ENCODE data around the gene WWC1.

Gene WWC1

DNA sequence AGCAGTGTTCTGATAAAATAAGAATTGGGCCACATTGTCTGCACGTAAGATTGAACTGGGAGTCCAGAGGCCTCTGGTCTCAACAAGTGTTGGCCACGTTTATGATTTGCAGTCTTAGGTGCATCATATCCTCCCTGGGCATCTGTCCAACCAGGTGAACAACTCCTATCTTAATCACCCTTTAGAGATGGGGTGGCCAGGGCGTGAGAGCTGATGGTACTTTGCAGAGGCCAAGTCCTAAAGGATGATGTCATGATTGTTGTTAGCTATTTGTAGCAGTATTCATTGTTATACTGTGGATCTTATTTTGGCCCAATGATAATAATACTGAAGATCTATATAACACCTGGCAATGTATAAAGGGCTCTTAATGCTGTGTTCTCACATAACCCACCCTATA, 121.6 kb downstream of the WWC1 start:
- Histone ChIP-seq H3K4me1 (ENCODE audit: control insufficient read depth, insufficient read depth, low read length, unreplicated experiment) (peaks cover 24% of the 10 kb centered on the region), H2AFZ (ENCODE audit: low read length, unreplicated experiment) (no peak overlapping the region), H3K27me3 (ENCODE audit: insufficient read depth, low read length) (no peaks in the 10 kb centered on the region), H3K79me2 (ENCODE audit: control insufficient read depth, insufficient read depth, low read length, unreplicated experiment) (no peaks in the 10 kb centered on the region), H3K4me3 (ENCODE audit: low read depth, low read length) (no peak overlapping the region), H3K27ac (ENCODE audit: low read depth, low read length) (no peak overlapping the region), H3K36me3 (ENCODE audit: insufficient read depth, low read length) (no peaks in the 10 kb centered on the region)

DNA sequence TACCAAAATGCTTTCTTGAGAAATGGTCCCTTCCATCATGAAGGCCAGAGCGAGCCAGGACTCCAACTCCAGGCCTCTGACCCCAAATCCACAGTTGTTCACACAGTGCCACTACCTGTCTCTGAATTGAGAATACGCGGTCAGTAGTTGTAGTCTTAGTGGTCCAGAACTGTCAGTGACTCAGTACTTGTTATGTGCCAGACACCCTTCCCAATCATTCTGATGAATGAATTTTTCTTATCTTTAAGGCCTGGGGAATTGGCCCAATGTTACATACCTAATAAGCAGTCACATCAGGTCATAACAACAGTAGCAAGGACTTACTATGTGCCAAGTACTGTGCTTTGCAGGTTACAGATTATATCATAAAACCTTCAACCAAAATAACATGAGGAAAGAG, 122.2 kb downstream of the WWC1 start:
- Histone ChIP-seq H3K4me1 (ENCODE audit: control insufficient read depth, insufficient read depth, low read length, unreplicated experiment) (peaks cover 20% of the 10 kb centered on the region), H2AFZ (ENCODE audit: low read length, unreplicated experiment) (no peak overlapping the region), H3K27ac (ENCODE audit: low read depth, low read length) (no peak overlapping the region), H3K27me3 (ENCODE audit: insufficient read depth, low read length) (no peaks in the 10 kb centered on the region), H3K4me3 (ENCODE audit: low read depth, low read length) (no peak overlapping the region), H3K36me3 (ENCODE audit: insufficient read depth, low read length) (no peaks in the 10 kb centered on the region), H3K79me2 (ENCODE audit: control insufficient read depth, insufficient read depth, low read length, unreplicated experiment) (no peaks in the 10 kb centered on the region)

DNA sequence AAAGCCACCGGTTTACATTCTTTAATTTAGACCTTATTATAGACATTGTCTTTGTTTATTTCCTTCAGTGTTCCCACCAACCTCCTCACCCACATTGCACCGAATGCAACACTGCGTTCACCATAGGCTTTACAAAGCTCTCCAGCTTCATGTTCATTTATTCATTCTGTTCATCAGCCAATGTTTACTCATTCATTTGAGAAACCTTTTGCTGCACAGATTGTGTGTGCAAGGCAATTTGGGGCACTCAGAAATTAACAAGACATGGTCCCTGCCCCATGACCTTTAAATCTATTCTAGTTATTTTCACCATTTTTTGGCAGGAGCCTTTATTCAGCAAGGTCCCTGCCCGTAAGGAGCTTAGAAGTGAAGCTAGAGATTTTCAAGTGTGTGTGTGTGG, 124.0 kb downstream of the WWC1 start:
- H2AFZ ChIP-seq (ENCODE audit: low read length, unreplicated experiment), result no peak overlapping the region
- H3K4me1 ChIP-seq (ENCODE audit: control insufficient read depth, insufficient read depth, low read length, unreplicated experiment), result peaks cover 4% of the 10 kb centered on the region
- H3K36me3 ChIP-seq (ENCODE audit: insufficient read depth, low read length), result no peaks in the 10 kb centered on the region
- no peak overlapping the region for H3K27ac ChIP-seq (ENCODE audit: low read depth, low read length)
- H3K27me3 ChIP-seq (ENCODE audit: insufficient read depth, low read length), result no peaks in the 10 kb centered on the region
- no peak overlapping the region for H3K4me3 ChIP-seq (ENCODE audit: low read depth, low read length)
- H3K79me2 ChIP-seq (ENCODE audit: control insufficient read depth, insufficient read depth, low read length, unreplicated experiment), result no peaks in the 10 kb centered on the region

DNA sequence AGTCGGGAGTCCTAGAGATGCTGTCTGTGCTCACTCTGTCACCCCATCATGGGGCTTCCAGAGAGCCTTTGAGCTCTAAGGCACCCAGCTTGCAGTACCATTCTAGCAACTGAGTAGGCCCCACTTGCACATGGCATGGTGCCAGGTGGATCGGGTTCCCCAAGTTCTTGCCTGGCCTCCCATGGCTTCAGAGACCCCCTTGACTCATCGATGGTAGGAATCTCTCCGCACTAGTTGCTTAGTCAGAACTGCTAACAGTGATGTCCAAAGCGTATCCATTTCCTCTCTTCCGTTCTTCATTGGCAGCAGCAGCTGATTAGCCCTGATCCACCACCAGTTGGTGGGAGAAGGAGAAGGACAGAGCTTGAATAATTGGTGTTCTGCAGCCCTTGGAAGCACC, 124.5 kb downstream of the WWC1 start:
- Histone ChIP-seq H3K4me1 (ENCODE audit: control insufficient read depth, insufficient read depth, low read length, unreplicated experiment) (no peaks in the 10 kb centered on the region), H3K27me3 (ENCODE audit: insufficient read depth, low read length) (no peaks in the 10 kb centered on the region), H3K4me3 (ENCODE audit: low read depth, low read length) (no peak overlapping the region), H3K27ac (ENCODE audit: low read depth, low read length) (no peak overlapping the region), H3K36me3 (ENCODE audit: insufficient read depth, low read length) (no peaks in the 10 kb centered on the region), H2AFZ (ENCODE audit: low read length, unreplicated experiment) (no peak overlapping the region), H3K79me2 (ENCODE audit: control insufficient read depth, insufficient read depth, low read length, unreplicated experiment) (no peaks in the 10 kb centered on the region)

DNA sequence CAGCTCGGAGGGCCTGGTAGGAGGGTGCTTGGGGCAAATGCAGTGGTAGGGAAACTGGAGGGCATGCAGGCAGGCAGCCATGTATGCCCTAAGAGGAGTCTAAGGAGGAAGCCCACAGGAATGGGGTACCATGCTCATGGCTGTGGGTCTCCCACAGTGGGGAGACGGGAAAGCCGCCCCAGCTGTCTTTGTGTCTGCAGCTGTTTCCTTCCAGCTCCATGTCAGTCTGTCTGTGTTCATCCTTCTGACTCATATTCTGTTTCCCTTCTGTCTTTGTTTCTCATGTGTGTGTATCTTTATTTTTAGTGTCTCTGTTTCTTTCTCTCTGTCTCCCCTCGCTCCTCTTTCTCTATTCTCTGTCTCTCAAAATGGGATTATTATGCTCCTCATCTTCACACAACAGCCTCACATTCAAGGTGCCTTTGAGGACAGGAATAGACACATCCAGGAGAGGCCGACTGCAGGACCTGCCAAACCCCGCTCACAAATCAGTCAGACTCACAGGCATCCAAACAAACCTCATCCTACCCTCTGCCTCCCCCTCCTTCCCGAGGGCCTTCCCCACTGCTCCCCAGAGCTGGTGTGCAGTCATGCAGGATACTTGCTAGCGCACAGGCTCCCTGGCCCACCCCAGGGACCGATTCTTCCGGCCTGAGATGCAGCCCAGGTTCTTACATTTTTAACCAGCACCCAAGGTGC, 126.4 kb downstream of the WWC1 start:
- Histone ChIP-seq H3K27ac (ENCODE audit: low read depth, low read length) (no peak overlapping the region), H2AFZ (ENCODE audit: low read length, unreplicated experiment) (no peak overlapping the region), H3K4me1 (ENCODE audit: control insufficient read depth, insufficient read depth, low read length, unreplicated experiment) (no peaks in the 10 kb centered on the region), H3K79me2 (ENCODE audit: control insufficient read depth, insufficient read depth, low read length, unreplicated experiment) (no peaks in the 10 kb centered on the region), H3K36me3 (ENCODE audit: insufficient read depth, low read length) (no peaks in the 10 kb centered on the region), H3K27me3 (ENCODE audit: insufficient read depth, low read length) (no peaks in the 10 kb centered on the region), H3K4me3 (ENCODE audit: low read depth, low read length) (no peak overlapping the region)

DNA sequence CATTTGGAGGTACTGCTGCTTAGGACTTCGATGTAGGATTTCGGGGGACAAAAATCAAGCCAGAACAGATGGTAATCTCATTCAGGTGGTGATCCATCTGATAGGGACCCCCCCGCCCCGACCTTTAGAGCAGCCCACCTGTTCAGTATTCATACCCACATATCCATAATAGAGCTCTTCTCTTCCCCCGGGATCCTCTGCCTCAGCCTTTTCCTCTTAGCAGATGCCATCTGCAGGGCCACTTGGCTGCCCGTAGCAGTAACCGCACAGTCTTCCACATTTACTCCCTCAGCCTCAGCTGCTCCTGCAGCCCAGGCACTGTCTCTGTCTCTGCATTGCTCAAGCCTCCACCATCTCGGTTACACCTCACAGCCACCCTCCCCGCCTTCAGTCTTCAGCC, 129.0 kb downstream of the WWC1 start:
- no peak overlapping the region for H2AFZ ChIP-seq (ENCODE audit: low read length, unreplicated experiment)
- no peak overlapping the region for H3K4me3 ChIP-seq (ENCODE audit: low read depth, low read length)
- H3K27me3 ChIP-seq (ENCODE audit: insufficient read depth, low read length), result no peaks in the 10 kb centered on the region
- H3K4me1 ChIP-seq (ENCODE audit: control insufficient read depth, insufficient read depth, low read length, unreplicated experiment), result peaks cover 9% of the 10 kb centered on the region
- H3K79me2 ChIP-seq (ENCODE audit: control insufficient read depth, insufficient read depth, low read length, unreplicated experiment), result no peaks in the 10 kb centered on the region
- no peaks in the 10 kb centered on the region for H3K36me3 ChIP-seq (ENCODE audit: insufficient read depth, low read length)
- no peak overlapping the region for H3K27ac ChIP-seq (ENCODE audit: low read depth, low read length)

DNA sequence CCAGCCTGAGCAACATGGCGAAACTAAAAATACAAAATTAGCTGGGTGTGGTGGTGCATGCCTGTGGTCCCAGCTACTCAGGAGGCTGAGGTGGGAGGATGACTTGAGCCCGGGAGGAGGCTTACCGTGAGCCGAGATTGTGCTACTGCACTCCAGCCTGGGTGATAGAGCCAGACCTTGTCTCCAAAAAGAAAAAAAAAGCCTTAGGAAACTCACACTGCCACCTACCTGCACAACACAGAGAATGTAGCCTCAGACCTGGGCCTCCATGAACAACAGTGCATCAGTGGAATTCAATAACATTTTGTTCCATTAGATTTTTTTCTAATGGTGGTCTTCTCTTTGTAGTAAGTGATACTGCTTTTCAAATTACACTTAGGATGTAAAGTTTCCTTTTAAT, 131.0 kb downstream of the WWC1 start:
- no peak overlapping the region for H2AFZ ChIP-seq (ENCODE audit: low read length, unreplicated experiment)
- no peak overlapping the region for H3K27ac ChIP-seq (ENCODE audit: low read depth, low read length)
- peaks cover 9% of the 10 kb centered on the region for H3K4me1 ChIP-seq (ENCODE audit: control insufficient read depth, insufficient read depth, low read length, unreplicated experiment)
- no peaks in the 10 kb centered on the region for H3K79me2 ChIP-seq (ENCODE audit: control insufficient read depth, insufficient read depth, low read length, unreplicated experiment)
- no peaks in the 10 kb centered on the region for H3K27me3 ChIP-seq (ENCODE audit: insufficient read depth, low read length)
- no peaks in the 10 kb centered on the region for H3K36me3 ChIP-seq (ENCODE audit: insufficient read depth, low read length)
- no peak overlapping the region for H3K4me3 ChIP-seq (ENCODE audit: low read depth, low read length)

DNA sequence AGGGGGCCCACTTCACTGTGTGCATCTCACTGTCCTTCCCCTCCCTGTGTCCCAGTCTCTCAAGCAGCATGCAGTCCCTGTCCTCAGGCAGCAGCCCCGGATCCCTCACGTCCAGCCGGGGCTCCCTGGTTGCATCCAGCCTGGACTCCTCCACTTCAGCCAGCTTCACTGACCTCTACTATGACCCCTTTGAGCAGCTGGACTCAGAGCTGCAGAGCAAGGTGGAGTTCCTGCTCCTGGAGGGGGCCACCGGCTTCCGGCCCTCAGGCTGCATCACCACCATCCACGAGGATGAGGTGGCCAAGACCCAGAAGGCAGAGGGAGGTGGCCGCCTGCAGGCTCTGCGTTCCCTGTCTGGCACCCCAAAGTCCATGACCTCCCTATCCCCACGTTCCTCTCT, 132.0 kb downstream of the WWC1 start:
- no peak overlapping the region for H3K4me3 ChIP-seq (ENCODE audit: low read depth, low read length)
- H3K27me3 ChIP-seq (ENCODE audit: insufficient read depth, low read length), result no peaks in the 10 kb centered on the region
- H2AFZ ChIP-seq (ENCODE audit: low read length, unreplicated experiment), result no peak overlapping the region
- peaks cover 9% of the 10 kb centered on the region for H3K4me1 ChIP-seq (ENCODE audit: control insufficient read depth, insufficient read depth, low read length, unreplicated experiment)
- H3K27ac ChIP-seq (ENCODE audit: low read depth, low read length), result no peak overlapping the region
- H3K79me2 ChIP-seq (ENCODE audit: control insufficient read depth, insufficient read depth, low read length, unreplicated experiment), result no peaks in the 10 kb centered on the region
- H3K36me3 ChIP-seq (ENCODE audit: insufficient read depth, low read length), result no peaks in the 10 kb centered on the region

DNA sequence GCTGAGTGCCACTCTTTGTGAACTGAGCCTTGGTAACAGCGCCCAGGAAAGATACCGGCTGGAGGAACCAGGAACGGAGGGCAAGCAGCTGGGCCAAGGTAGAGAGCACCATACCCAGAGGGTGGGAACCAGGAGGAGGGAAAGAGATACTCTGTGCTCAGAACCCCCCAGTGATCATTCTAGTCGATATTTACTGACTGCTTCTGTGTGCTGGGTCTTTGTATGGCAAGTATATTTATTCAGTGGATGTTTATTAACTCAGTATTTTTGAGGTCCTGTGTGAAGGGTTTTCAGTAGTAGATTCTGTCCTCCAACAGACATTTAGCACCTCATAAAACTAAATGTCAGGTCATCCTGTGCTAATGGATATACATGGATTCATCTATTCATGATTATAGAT, 132.5 kb downstream of the WWC1 start:
- Histone ChIP-seq H2AFZ (ENCODE audit: low read length, unreplicated experiment) (no peak overlapping the region), H3K27ac (ENCODE audit: low read depth, low read length) (peak overlapping the region; percentile 60; the same call in 1 of the 2 replicates), H3K4me3 (ENCODE audit: low read depth, low read length) (no peak overlapping the region), H3K27me3 (ENCODE audit: insufficient read depth, low read length) (no peaks in the 10 kb centered on the region), H3K36me3 (ENCODE audit: insufficient read depth, low read length) (no peaks in the 10 kb centered on the region), H3K4me1 (ENCODE audit: control insufficient read depth, insufficient read depth, low read length, unreplicated experiment) (peaks cover 9% of the 10 kb centered on the region), H3K79me2 (ENCODE audit: control insufficient read depth, insufficient read depth, low read length, unreplicated experiment) (no peaks in the 10 kb centered on the region)

DNA sequence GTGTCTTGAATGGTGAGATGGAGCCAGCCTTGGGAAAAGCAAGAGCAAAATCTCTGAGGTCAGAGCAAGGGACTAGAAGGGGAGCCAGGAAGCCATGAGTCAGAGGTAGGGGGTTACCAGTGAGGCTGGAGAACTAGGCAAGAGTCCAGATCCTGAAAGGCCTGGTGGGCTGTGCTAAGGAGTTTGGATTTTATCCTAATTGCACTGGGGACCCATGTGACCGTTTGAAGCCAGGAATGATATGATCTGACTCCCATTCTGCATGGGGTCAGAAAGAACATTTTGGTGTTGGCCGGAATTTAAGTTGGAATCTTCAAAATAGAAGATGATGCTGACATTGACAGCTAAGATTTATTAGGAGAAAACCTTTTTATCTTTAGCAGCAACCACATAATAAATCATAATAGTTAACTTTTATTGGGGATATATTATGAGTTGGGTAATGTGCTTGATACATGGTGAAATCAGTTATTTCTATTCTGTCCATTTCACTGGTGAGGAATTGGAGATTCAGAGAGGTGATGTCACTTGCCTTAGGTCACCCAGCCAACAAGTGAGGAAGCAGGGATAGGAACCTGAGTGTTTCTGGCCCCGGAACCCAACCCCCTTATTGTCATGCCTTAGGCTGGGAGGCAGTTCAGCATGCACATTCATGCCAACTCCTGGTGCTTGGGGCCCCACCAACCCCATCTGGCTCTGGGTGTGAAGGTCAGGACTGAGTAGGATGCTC, 133.3 kb downstream of the WWC1 start:
- H3K4me1 ChIP-seq (ENCODE audit: control insufficient read depth, insufficient read depth, low read length, unreplicated experiment), result peaks cover 9% of the 10 kb centered on the region
- no peak overlapping the region for H3K4me3 ChIP-seq (ENCODE audit: low read depth, low read length)
- H3K27ac ChIP-seq (ENCODE audit: low read depth, low read length), result peak overlapping the region; percentile 60; the same call in 1 of the 2 replicates
- H3K79me2 ChIP-seq (ENCODE audit: control insufficient read depth, insufficient read depth, low read length, unreplicated experiment), result no peaks in the 10 kb centered on the region
- no peaks in the 10 kb centered on the region for H3K27me3 ChIP-seq (ENCODE audit: insufficient read depth, low read length)
- H3K36me3 ChIP-seq (ENCODE audit: insufficient read depth, low read length), result no peaks in the 10 kb centered on the region
- H2AFZ ChIP-seq (ENCODE audit: low read length, unreplicated experiment), result no peak overlapping the region

All from ACC112 (cell line).